IPS DF 19.7 (cell line): Measurements from ENCODE around the gene CAT.

Experiments used
- DNase-seq: peaks from one replicate; pipeline ENCODE4 v3.0.0-alpha.2; 2013; ENCODE audit warnings: low read depth, low spot score

The CAT gene

DNA sequence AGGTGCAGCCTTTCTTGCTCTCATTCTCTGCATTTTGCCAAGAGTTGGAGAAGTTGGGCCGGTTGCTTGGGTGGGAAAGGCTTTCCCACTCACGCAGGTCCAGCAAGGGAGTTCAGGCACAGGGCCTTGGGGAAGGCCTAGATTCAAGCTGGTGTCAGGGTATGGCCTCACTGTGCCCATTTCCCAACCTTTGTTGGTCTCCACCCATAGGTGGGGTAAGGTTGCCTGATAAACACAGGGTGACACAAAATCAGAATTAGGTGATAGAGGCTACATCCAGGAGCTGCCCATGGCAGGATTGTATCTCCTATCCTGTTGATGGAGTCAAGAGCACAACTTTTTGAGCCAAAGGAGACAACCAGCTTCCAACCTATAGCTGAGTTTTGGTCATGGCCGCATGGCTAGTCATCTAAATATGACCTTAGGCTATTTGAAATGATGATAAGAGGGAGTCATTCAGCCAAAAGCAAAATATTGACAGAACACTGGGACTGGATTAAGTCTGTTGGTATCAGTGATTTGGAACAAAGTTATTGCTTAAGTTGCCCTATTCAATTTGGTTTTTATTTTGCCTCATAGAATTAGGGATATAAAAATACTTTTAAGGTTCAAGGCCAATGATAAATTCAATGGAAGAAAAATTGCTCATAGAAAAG is 20.9 kb downstream of the CAT start:
- DNase-seq, result no peak

DNA sequence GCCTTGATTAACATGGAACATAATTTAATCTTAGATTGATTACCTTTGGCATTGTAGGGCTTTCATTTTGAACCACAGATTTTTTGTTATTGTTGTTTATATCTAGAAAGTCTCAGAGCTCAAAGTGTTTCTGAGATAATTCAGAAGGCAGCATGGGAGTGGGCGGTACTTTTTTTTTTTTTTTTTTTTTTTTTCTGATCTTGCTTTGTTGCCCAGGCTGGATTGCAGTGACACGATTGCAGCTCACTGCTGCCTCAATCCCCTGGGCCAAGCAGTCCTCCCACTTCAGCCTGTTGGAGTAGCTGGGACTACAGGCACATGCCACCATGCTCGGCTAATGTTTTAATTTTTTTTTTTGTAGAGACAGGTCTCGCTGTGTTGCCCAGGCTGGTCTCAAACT is 21.5 kb downstream of the CAT start:
- no peak for DNase-seq

DNA sequence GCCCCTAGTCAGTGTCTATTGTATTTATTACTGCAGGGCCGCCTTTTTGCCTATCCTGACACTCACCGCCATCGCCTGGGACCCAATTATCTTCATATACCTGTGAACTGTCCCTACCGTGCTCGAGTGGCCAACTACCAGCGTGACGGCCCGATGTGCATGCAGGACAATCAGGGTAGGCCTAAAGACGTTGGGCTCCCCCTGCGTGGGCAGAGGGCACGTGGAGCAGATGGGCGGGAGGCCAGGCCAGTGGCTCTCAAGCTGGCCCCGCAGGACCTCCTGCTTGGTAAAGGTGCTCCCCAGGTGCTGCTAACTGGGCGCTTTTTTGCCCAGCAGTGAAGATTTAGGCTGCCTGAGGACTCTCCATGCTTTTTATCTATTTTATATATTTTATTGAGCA is 22.5 kb downstream of the CAT start:
- DNase-seq, result no peak

DNA sequence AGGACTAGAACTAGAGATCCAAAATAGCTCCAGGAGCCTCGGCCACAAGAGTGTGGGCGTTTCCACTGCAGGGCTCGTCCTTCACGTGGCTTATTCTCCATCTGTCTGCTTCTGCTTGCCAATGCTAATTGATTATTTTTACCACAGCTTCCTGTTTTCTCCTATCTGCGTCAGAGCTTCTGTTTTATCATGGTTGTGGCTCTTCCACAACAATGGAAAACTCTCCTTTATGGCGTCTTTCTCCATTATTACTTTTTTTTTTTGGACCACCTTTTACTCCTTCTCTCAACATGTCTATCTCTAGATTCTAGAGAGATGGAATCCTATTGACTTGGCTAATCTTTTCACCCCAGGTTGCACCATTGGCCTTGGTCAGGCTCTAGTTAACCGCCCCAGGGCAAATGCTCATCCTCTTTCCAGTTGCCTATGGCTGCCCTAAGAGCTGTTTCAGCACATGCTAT is 25.9 kb downstream of the CAT start:
- no peak for DNase-seq

DNA sequence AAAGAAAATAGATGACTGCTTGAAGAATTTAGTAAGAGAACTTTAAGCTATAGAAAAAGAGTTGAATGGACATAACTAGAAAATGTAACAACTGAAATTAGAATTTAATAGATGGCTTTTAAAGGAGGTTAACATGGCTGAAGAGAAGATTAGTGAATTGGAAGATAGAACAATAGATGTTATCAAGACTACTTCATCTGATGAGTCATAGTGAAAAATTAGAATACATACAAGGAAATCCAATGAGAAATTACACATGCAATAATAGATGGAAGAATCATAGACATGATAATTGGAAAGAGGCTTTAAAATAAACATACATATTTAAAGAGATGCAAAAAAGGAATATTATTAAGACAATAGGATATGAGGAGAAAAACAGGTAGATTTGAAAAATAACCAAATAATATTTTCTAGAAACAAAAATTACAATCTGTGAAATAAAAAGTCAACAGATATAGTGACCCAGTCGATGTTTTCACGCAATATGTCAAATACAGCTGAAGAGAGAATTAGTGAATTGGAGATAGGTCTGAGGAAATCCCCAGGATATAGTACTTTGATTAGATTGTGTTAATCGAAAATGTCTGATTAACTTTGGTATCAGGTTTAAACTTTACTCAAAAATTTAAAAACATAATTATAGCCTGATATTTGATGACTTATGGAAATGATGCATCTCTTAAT is 28.2 kb downstream of the CAT start:
- DNase-seq, result no peak

DNA sequence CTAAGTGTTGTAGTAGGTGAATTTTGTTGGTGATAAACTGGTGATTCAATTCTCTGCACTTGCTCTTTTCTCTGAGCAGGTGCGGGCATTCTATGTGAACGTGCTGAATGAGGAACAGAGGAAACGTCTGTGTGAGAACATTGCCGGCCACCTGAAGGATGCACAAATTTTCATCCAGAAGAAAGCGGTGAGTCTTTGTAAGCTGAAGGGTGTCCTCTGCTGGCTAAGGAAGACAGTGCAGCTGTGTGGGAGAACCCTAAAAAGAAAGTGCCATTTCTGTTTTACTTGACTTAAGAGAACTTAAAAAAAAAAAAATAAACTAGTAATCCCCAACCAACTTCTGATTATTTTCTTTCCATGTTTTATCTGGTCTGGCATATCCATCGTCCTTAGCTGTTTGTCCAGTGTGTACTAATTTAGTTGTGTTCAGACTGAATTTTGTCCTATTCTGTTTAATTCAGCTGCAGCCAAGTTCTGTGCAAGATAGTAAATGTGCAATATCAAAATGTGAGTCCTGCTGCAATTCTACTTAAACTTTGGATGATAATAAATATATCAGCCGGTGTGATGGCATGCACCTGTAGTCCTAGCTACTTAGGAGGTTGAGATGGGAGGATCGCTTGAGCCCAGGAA is 29.6 kb downstream of the CAT start:
- no peak for DNase-seq

DNA sequence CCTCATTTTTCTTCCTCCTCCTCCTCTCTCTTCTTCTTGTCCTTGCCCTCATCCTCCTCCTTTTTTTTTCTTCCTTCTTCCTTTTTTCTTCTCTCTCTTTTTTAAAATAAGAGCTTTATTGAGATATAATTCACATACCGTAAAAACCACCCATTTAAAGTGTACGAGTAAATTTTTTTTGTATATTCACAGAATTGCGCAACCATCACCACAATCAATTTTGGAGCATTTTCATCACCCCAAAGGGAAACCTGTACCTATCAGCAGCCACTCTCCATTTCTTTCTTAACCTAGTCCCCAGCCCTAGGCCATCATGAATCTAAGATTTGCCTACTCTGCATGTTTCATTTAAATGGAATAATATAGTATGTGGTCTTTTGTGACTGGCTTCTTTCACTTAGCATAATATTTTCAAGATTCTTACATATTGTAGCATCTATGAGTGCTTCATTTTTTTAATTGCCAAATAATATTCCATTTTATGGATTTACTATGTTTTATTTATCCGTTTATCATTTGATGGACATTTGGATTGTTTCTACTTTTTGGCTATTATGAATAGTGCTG is 35.0 kb downstream of the CAT start:
- DNase-seq, result no peak

DNA sequence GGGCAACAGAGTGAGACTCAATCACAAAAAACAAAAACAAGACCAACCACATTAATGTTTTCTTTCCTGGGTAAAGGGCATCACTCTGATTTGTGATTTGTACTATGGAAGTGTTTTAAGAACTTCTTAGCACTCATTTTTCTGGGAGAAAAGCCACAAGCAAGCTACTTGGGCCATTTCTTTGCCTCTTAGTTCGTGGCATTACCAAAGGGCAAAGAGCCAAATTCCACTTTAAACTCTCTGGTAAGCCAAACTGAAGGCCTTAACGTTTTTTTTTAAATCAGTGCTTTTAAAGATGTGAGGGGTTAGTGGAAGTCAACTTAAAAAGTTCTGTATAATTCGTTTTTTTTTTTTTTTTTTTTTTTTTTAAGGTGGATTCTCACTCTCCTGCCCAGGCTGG is 36.9 kb downstream of the CAT start:
- DNase-seq, result no peak

DNA sequence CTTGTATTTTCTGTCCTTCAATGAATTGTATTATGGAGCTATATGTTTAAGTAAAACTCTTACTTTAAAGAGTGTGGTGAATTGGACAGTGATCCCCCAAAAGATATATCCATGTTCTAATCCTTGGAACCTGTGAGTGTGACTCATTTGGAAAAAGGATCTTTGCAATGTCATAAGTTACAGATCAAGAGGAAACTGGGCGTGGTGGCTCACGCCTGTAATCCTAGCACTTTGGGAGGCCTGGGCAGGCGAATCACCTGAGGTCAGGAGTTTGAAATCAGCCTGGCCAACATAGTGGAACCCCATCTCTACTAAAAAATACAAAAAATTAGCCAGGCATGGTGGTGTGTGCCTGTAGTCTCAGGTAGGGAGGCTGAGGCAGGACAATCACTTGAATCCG is 38.1 kb downstream of the CAT start:
- DNase-seq, result no peak

DNA sequence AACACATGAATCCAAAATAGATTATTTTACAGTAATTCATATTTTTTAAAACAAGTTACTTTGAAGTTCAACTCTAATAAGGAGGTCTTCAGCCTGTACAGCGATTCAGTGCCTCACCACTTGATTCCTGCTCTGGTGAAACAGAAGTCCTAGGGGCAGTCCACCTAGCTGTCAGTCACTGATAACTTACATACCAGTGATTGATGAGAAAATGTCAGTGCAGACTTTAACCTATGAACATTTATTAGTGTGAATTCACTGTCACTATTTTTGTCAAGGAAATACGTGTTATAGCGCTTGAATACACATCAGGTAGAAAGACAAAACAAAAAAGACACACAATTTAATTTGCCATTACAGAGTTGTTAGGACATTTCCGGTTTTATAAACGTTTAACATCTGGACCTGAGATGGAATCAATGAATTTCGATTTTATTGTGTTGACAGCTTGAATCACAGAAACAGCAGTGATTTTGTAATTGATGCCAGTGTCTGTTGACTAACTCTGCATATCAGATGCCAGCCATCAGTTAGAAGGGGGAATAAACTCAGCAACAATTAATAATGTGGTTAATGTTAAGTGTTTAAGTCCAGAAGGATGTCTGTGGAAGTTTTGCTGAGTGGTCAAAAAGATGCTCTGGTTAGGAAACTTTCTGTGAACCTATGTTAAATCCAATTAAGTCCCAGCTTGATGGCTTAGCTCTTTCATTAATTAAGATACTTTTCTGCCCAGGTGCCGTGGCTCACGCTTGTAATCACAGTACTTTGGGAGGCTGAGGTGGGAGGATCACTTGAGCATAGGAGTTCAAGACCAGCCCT is 40.3 kb downstream of the CAT start:
- no peak for DNase-seq

DNA sequence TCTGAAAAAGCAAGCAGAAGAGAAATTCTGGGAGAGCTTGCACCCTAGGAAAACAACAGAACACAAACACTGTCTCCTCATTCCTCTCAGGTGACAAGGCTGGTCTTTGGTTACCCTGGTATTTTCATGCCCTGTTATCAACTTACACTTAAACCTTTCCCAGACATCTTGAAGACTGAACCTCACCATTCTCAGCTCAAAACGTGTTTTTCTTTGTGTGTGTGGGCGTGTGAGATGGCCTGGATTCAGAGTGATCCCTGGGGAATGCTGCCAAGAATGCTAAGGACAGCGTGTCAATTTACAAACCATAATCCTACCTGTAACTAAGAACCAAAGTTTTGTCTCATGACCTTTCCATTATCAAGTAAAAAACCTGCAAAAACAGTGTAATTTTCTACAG is 41.6 kb downstream of the CAT start:
- no peak for DNase-seq

DNA sequence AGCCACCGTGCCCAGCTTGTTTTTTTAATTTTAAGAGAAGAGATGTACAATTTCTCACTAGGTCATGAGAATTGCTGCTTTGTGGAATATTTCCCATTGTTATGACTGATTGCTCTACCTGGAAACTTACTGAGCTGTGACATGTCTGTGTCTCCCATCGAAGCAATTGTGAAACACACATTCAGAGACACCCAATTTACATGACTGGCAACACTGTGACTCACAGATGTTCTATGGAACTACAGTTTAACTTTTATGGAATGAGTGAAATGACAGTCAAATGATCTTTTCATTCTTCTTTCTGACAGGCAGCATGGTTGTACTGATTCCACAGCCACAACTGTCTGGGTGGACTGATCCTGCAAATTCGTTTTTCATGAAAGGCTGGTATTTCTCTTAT is 42.6 kb downstream of the CAT start:
- no peak for DNase-seq

DNA sequence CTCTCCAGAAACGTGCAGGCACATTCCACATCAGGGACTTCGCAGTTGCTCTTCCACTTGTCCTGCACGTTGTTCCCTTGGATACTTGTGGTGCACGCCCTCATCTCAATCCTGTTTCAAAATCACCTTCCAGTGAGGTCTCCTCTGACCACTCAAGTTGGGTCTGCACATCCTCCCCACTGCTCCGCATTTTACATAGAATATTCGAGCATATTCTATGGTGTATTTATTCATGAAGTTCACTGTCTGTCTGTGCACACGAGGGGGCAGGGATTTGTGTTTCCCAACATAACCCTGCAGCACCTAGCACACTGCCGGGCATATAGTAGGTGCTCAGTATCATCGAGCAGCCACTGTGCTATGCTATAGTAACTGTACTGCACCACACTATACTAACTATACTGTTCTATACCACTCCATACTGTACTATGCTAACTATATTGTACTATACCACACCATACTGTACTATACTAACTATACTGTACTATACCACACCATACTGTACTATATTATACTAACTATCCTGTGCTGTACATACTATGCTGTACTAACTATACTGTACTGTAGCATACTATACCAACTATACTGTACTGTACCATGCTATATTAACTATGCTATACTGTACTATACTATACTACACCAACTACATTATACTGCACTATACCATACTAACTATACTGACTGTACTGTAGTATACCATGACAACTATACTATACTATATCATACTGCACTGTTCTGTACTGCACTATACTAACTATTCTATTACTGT is 44.6 kb downstream of the CAT start:
- no peak for DNase-seq

DNA sequence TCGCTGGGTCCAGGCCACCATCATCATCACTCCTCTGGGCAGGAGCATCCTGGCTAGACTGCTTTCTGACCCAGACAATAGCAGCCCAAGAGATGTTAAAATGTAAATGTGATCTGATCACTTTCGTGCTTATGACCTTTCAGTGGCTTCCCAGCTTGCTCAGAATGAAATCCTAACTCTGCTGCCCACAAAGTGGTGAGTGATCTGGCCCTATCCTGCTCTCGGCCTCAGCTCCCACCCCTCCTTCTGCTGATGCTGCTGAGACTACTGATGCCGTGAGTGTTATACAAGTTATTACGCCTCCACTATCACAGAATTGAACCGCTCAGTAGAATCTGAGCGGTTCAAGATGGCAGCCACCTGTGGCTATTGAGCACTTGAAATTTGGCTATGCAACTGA is 48.7 kb downstream of the CAT start:
- no peak for DNase-seq

DNA sequence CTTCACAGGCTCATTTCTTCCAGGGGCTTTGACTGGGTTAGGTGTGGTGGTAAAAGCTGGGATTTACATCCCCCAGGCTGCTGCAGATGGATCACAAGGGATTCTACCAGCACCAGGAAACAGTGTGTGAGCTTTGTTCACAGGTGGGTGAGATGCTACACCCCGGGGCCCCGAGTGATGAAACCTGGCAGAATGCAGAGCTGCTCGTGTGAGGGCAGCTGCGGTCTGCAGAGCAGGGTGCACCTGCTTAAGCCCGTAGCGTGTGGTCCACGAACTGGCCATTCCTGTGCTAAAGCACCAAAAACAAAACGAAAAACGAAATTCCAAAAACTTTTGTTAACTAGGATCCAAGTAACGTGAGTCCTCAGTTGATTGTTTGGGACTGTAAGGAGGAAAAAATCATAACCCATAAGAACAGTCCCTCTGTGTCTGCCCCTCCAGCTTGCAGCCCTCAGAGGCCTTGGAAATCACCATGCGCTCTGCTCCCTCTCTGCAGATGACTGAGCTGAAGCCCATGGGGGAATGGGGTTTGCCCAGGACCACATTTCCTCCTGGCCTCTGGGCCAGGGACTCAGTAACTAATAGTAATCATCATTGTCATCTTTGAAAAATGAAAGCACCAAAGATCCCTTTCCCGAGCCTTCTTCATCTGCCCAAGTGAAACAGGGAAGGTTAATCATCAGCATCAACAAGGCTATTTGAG is 50.3 kb downstream of the CAT start:
- DNase-seq, result no peak

DNA sequence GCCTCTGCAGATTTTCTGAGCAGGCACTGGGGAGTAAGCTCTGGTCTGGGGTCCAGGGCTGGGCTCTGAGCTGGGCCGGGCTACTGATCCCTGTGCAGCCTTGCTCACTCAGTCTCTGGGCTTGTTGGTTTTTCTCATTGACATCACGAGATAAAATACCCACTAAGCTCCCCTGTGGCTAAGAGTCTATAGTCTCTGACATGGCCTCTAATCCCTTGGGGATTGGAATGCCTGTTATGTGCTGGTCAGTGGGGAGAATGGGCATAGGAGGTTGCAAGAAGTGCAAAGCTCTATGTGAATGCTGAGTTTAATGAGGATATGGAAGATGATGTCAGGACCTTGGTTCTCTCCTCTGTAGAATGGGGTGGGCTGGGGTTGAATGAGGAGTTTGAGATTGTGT is 51.6 kb downstream of the CAT start:
- DNase-seq, result no peak

DNA sequence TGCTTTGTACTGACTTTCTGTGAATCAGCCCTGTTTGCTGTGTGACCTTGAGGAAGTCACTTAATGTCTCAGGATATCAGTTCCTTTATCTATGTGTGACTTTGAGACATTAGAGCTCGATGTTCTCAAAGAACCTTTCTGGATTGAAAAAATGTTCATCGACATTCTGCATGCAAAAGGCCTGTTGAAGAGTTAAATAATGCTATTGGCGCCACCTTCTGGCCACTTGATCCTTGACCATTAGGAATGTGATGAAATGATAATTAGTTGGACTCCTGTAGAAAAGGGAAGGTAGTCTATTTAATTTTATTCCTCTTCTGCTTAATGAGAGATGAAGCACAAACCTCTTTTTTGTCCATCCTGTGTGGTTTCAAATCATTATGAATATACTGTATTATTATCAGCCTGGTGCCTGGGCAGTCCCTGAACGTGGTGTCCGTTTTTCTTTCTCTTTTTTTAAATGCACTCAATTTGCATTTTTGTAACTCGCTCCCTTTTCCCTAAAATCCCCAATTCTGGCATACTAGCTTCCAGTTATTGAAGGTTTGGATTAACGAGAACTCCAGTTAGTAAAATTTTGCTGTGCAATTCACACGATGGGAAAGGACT is 54.2 kb downstream of the CAT start:
- no peak for DNase-seq

DNA sequence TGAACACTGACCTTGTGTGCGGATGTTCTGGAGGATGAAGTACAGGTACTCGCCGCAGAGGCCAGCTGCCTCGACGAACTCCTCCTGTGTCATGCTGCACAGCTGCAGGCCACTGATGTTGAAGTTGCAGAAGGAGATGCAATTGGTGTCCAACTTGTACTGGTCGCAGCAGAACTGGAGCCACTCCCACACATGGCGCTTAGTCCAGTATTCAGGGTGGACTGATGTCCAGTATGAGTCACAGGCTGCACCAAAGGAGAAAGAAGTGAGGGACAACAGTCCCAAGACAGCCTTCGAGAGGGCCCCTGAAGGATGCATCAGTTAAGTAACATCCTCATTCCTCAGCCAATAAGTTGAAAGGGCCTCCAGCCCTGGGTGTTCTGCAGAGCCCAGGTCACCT is 54.7 kb downstream of the CAT start:
- no peak for DNase-seq

DNA sequence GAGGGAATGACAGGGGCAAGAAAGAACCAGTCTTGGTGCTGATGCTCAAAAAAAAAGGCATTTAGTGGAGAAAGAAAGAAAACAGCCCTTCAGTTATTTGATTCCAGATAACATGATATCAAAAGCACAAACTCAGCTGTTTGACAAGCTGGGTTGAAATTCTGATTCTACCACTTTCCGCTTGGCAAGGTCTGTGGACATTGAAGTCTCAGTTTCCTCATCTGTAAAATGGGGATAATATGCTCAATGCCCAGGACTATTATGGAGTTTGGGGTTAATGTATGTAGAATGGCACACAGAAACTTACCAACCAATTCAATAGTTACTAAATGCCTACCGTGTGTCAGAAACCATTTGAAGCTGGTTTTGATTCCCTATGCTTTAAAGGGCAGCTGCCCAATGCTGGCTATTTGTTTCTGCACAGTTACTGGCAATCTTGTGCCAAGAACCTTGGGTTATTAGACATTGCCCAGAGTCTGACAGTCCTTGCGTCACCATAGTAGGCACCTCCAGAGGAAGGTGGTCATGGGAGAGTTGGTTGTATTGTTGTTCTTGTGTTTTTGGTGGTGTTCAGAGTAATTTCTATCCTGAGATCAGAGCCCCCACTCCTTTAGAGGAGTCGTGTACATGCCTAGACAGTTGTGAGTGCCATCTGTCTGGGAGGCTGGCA is 55.3 kb downstream of the CAT start:
- no peak for DNase-seq
